Amniotic epithelial cell (primary cell): Measurements from ENCODE around the gene FOXN3.
"Not testable (repeated sequence)": the region's sequence is repeated elsewhere in the genome, so short reads cannot be mapped to it uniquely, and the experiment has no call there.

Experiments used
- DNase-seq: peaks from one replicate; pipeline ENCODE4 v3.0.0-alpha.2; 2010; ENCODE audit warnings: low read depth

Gene FOXN3

GRCh38 chr14:89164168-89165073, 252.6 kb downstream of the FOXN3 start:
- DNase-seq: no peak

- no peak for DNase-seq
These were observed 253.9 kb downstream of the FOXN3 start for GRCh38 chr14:89163031-89163636.

DNA sequence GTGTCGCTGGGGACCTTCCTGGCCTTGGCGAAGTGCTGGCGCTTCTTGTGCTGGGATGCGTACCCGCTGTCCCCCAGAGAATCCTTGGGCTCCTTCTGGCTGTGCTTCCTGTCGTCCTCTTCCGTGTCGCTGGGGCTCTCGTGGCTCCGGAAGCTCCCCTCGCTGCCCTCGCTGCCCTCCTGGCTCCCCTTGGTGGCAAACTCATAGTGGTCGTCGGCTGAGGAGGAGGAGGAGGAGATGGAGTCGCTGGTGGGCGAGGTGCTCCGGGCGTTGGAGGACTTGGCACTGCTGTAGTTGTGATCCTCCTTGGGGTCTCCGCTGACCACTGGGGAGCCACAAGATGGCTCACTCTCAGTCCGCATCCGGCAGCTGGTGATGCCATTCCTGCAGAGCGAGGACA, 254.4 kb downstream of the FOXN3 start:
- no peak for DNase-seq

DNA sequence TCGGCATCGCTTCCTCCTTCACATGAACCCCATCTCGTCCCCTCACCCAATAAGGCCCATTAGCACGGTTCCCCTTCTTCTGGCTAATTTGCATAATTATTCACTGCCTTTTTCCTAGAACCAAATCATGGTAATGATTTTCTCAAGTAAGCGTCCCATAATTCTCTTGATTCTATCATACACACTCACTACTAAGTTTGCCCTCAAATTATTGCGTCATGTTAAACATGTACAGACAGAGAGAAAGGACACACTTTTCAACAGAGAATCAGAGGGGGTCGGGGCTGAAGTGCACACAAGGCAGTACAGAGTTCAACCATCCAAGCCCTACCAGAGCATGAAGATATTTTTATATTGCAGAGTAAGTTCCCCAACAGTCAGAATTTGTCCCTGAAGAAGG, 256.6 kb downstream of the FOXN3 start:
- no peak for DNase-seq

DNA sequence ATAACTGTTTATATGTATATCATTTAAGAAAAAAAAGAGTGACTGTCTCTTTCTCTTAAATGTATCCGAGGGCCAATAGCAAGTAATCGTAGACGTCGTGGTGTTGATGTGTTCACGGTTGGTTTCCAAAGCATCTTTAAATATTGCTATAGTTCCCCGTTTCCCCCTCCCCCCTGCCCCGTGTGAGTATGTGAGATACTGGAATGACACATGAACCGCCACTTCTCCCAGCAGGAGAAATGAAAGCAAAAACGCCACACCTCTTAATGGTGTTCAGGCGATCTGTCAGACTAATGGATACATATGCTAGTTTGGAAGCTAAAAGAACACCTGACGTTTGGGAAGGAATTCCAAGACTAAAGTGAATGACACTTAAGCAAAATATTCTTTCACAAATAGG, 258.3 kb downstream of the FOXN3 start:
- DNase-seq: no peak

DNA sequence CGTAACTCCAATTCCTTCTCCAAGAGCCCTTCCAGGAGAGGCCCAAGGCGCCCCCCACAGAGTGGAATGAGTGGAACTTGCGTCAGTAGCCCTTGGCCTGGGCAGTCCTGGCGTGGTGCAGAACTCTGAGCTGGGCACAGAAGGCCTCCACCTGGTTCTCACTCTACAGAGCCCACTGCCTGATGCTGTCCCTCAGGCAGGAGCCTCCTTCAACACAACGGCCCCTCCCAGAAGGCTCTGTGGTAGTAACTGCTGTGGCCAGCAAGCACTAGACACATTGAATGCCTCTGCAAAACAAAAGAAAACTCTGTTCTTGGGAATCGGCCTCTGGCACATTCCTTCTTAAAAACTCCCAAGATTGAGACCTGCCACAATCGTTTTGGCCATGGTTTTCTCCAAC, 258.9 kb downstream of the FOXN3 start:
- not testable (repeated sequence) for DNase-seq

DNA sequence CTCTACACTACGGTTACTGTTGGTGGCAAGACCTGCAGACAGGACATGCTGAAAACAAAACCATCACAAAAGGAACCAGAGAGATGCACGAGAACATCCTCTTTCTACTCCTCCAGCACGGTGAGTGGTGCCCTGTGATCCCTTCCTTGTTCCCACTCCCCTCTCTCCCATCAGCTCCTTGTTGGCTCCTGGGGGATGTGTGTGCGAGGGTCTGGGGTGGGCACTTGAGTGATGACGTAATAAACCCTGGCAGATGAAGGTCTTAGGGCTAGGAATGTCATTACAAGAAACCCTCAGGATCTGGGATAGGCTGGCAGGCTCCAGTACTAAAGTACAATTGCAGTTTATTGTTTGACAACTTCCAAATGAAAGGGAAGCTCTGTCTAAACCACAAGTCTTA, 261.5 kb downstream of the FOXN3 start:
- no peak for DNase-seq

DNA sequence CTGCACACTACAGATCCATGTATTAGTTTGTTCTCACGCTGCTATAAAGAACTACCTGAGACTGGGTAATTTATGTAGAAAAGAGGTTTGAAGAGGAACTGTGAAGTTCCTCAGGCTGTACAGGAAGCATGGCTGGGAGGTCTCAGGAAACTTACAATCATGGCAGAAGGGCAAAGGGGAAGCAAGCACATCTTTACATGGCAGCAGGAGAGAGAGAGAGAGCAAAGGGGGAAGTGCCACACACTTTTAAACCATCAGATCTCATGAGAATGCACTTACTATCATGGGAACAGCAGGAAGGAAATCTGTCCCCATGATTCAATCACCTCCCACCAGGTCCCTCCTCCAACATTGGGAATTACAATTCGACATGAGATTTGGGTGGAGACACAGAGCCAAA, 265.3 kb downstream of the FOXN3 start:
- not testable (repeated sequence) for DNase-seq

GRCh38 chr14:89146274-89146673, 270.8 kb downstream of the FOXN3 start:
- no peak for DNase-seq

DNA sequence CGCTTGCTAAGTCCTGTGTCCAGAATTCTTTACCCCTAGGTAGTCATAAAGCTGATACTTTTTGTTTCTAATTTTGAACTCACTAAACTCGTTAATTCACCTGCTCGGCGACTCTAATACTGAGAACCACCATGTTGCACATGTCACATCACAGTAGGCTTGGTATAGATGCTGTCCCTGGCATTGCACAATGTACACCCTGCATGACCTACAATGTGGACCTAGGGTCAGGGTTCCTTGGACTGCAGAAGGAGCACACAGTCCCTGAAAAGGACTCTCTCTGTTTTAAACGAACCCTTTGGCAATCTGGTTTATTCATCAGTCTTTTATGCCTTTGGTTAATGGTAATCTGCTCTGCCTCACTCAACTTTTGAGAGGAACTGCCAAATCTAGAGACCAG, 272.4 kb downstream of the FOXN3 start:
- no peak for DNase-seq

- no peak for DNase-seq
These were observed 273.0 kb downstream of the FOXN3 start for GRCh38 chr14:89144066-89144465.

DNA sequence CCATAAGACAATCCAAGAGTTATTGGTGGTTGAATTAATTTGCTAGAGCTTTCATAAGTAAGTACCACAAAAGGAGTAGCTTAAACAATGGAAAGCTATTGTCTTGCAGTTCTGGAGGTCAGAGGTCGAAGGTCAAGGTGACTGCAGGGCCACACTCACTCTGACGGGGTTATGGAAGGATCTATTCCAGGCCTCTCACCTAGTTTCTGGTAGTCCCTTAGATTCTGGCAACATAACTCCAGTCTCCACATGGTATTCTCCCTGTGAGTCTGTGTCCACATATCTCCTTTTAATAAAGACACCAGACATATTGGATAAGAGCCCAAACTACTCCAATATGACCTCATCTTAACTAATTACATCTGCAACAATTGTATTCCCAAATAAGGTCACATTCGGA, 273.4 kb downstream of the FOXN3 start:
- peak; percentile 8 for DNase-seq

- no peak for DNase-seq
These were observed 274.7 kb downstream of the FOXN3 start for GRCh38 chr14:89142366-89142765.

DNA sequence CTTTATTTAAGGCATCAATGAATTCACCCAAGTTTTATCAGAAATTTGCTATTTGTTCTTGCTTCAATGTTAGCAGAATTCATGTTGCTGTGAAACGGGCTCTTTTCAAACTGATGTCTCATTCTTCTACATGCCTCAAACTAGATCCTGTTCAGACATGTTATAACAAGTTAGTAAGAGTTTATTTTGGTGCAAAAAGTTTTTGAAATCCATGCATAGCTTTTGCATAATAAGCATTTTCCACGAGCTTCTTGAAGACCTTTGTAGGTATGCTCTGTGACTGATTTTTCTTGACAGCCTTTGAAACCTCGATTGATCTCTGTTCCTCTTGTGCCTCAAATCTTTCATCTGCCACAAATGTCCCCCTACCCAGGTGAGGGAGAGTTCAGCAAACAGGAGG, 275.2 kb downstream of the FOXN3 start:
- DNase-seq: no peak

GRCh38 chr14:89140326-89140725, 276.7 kb downstream of the FOXN3 start:
- no peak for DNase-seq

GRCh38 chr14:89139404-89140247, 277.4 kb downstream of the FOXN3 start:
- DNase-seq: no peak

- no peak for DNase-seq
These were observed 278.2 kb downstream of the FOXN3 start for GRCh38 chr14:89138846-89139245.

- DNase-seq: peak; percentile 90
These were observed 279.4 kb downstream of the FOXN3 start for GRCh38 chr14:89137526-89138163.

DNA sequence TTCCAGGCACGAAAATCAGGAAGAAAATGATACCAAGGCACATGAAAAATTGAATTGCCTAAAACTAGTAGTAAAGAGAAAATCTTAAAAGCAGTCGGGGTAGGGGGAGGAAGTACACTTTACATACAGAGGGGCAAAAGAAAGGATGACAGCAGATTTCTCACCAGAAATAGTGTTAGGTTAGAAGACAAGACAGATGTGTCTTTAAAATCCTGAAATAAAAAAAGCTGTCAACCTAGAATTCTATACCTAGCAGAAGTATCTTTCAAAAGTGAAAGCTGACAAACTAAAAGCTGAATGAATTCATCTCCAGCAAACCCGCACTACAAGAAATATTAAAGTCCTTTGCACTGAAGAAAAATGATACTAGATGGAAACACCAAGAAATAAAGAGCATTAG, 280.4 kb downstream of the FOXN3 start:
- DNase-seq: no peak

- no peak for DNase-seq
These were observed 282.4 kb downstream of the FOXN3 start for GRCh38 chr14:89134640-89135039.

DNA sequence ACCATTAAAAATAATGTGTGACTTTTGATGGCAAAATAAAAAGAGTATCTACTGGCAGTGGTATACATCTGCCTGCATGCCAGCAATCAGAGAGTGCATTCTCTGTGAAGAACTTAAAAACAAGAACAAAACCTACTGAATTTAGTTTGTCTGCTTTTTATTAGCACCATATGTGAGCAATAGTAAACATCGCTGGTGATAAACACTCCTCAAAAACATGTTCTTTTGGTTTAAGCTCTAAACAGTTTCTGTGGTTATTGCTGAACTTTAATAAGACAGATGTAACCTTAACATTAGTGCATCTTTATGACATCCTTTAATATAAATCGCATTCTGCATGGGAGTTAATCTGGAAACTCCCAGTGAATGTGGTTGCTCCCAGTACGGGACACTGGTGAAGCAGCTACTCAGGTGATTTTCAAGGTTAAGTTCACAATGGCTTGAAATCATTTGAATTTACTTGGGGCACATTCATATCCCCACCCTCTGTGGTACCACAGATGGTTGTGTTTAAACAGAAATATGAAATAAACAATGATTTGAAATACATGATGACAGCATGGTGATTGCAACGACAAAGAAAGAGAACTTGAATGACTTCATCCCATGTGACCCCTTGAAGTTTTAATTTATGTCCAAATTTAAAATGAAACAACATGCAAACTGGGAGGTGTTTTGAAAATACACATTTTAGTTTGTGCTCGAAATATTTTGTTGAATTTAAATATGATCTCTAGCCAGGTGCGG, 285.9 kb downstream of the FOXN3 start:
- no peak for DNase-seq
